ENCODE measurements around the gene GUCY2C.

Gene GUCY2C

DNA sequence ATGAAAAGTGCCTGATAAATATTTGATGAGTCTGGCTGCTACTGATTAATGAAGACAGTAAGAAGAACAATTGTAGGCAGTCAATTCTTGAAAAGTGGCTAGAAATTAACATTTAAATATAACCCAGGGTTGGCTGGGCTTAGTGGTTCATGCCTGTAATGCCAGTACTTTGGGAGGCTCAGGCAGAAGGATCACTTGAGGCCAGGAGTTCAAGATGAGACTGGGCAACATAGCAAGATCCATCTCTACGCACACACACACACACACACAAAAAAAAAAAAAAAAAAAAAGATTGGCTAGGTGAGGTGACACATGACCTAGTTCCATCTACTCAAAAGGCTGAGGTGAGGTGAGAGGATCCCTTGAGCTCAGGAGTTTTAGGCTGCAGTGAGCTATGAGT lies 120.8 kb downstream of the GUCY2C start:
- Histone ChIP-seq H3K27me3 (ENCODE audit: control insufficient read depth, insufficient read depth, low read length) (no peaks in the 10 kb centered on the region), H2AFZ (no peak overlapping the region), H3K36me3 (ENCODE audit: control insufficient read depth, insufficient read depth, low read length) (no peaks in the 10 kb centered on the region), H3K4me3 (ENCODE audit: low read depth, low read length) (no peak overlapping the region), H3K4me2 (ENCODE audit: low read length) (no peak overlapping the region), H3K27ac (no peak overlapping the region), H3K9me3 (ENCODE audit: control insufficient read depth, low read length) (no peaks in the 10 kb centered on the region), H3K9ac (no peak overlapping the region), H3K79me2 (no peaks in the 10 kb centered on the region), H3K4me1 (no peaks in the 10 kb centered on the region)
- TF ChIP-seq, protein P1, sequence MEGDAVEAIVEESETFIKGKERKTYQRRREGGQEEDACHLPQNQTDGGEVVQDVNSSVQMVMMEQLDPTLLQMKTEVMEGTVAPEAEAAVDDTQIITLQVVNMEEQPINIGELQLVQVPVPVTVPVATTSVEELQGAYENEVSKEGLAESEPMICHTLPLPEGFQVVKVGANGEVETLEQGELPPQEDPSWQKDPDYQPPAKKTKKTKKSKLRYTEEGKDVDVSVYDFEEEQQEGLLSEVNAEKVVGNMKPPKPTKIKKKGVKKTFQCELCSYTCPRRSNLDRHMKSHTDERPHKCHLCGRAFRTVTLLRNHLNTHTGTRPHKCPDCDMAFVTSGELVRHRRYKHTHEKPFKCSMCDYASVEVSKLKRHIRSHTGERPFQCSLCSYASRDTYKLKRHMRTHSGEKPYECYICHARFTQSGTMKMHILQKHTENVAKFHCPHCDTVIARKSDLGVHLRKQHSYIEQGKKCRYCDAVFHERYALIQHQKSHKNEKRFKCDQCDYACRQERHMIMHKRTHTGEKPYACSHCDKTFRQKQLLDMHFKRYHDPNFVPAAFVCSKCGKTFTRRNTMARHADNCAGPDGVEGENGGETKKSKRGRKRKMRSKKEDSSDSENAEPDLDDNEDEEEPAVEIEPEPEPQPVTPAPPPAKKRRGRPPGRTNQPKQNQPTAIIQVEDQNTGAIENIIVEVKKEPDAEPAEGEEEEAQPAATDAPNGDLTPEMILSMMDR (IDR thresholded peaks at IDR 0.05), result no peak

DNA sequence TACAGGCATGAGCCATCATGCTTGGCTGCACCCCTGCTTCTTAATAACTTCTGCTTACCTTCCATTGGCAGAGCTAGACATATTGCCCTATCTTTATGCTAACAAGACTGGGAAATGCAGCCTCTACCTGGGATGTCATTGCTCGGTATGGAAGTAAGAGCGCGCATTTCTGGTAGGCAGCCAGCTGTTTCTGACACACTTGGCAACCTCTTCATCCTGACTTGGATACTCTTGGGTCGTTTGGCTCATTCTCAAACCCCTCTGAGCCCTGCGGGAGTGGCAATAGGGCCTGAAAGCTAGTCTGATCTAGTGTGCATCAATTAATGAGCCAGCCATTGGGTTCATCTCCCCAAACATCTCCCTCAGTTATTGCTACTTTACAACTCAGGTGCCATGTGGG lies 123.3 kb downstream of the GUCY2C start:
- no peak overlapping the region for H2AFZ ChIP-seq
- no peaks in the 10 kb centered on the region for H3K27me3 ChIP-seq (ENCODE audit: control insufficient read depth, insufficient read depth, low read length)
- H3K4me2 ChIP-seq (ENCODE audit: low read length), result no peak overlapping the region
- no peaks in the 10 kb centered on the region for H3K9me3 ChIP-seq (ENCODE audit: control insufficient read depth, low read length)
- no peaks in the 10 kb centered on the region for H3K79me2 ChIP-seq
- TF ChIP-seq, protein P1 (IDR thresholded peaks at IDR 0.05), result no peak
- H3K4me3 ChIP-seq (ENCODE audit: low read depth, low read length), result no peak overlapping the region
- H3K4me1 ChIP-seq, result no peaks in the 10 kb centered on the region
- H3K9ac ChIP-seq, result no peak overlapping the region
- H3K27ac ChIP-seq, result no peak overlapping the region
- H3K36me3 ChIP-seq (ENCODE audit: control insufficient read depth, insufficient read depth, low read length), result no peaks in the 10 kb centered on the region

- no peak overlapping the region for H2AFZ ChIP-seq
- H3K9me3 ChIP-seq (ENCODE audit: control insufficient read depth, low read length), result no peaks in the 10 kb centered on the region
- H3K9ac ChIP-seq, result no peak overlapping the region
- no peak overlapping the region for H3K27ac ChIP-seq
- TF ChIP-seq, protein P1 (IDR thresholded peaks at IDR 0.05), result no peak
- no peaks in the 10 kb centered on the region for H3K27me3 ChIP-seq (ENCODE audit: control insufficient read depth, insufficient read depth, low read length)
- no peaks in the 10 kb centered on the region for H3K79me2 ChIP-seq
- no peak overlapping the region for H3K4me2 ChIP-seq (ENCODE audit: low read length)
- no peak overlapping the region for H3K4me3 ChIP-seq (ENCODE audit: low read depth, low read length)
- no peaks in the 10 kb centered on the region for H3K36me3 ChIP-seq (ENCODE audit: control insufficient read depth, insufficient read depth, low read length)
- no peaks in the 10 kb centered on the region for H3K4me1 ChIP-seq
Measured at GRCh38 chr12:14572401-14572800, 124.0 kb downstream of the GUCY2C start.

GRCh38 chr12:14571779-14572178 lies 124.6 kb downstream of the GUCY2C start:
- no peaks in the 10 kb centered on the region for H3K4me1 ChIP-seq
- TF ChIP-seq, protein P1 (IDR thresholded peaks at IDR 0.05), result no peak

DNA sequence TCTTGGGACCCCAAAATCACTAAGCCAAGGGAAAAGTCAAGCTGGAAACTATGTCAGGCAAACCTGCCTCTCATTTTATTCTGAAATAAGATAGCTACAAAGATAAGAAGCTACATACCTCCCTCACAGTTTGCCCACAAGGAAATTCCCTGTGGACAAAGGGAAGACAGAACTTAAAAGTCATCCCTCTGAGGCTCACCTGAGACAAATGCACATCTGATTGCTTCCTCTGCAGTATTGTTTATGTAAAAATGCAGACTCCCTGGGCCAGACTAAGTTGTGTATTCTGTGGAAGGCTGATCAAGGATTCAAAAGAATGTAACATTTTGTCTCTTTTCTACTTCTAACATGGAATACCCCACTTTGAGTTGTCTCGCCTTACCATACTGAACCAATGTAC lies 126.2 kb downstream of the GUCY2C start:
- Histone ChIP-seq H3K4me3 (ENCODE audit: low read depth, low read length) (no peak overlapping the region), H3K79me2 (no peaks in the 10 kb centered on the region), H3K9ac (no peak overlapping the region), H3K4me1 (no peaks in the 10 kb centered on the region), H3K27ac (no peak overlapping the region), H3K4me2 (ENCODE audit: low read length) (no peak overlapping the region), H2AFZ (no peak overlapping the region), H3K36me3 (ENCODE audit: control insufficient read depth, insufficient read depth, low read length) (no peaks in the 10 kb centered on the region), H3K9me3 (ENCODE audit: control insufficient read depth, low read length) (no peaks in the 10 kb centered on the region), H3K27me3 (ENCODE audit: control insufficient read depth, insufficient read depth, low read length) (no peaks in the 10 kb centered on the region)
- TF ChIP-seq, protein P1 (IDR thresholded peaks at IDR 0.05), result no peak

More at GRCh38 chr12:14571779-14572178, 124.6 kb downstream of the GUCY2C start:
- no peak overlapping the region for H3K9ac ChIP-seq
- no peak overlapping the region for H2AFZ ChIP-seq
- H3K79me2 ChIP-seq, result no peaks in the 10 kb centered on the region
- no peak overlapping the region for H3K27ac ChIP-seq
- H3K36me3 ChIP-seq (ENCODE audit: control insufficient read depth, insufficient read depth, low read length), result no peaks in the 10 kb centered on the region
- no peaks in the 10 kb centered on the region for H3K9me3 ChIP-seq (ENCODE audit: control insufficient read depth, low read length)
- no peaks in the 10 kb centered on the region for H3K27me3 ChIP-seq (ENCODE audit: control insufficient read depth, insufficient read depth, low read length)
- no peak overlapping the region for H3K4me2 ChIP-seq (ENCODE audit: low read length)
- H3K4me3 ChIP-seq (ENCODE audit: low read depth, low read length), result no peak overlapping the region
